Measurements from ENCODE around the gene ETV6. TPM values are rescaled to one million over a fixed set of nuclear protein-coding genes. Genes with fewer than 3 reads are reported as not detected.

The ETV6 gene
- total RNA-seq (2022) (80.6 and 89.1 TPM in 2 replicates), Bru-seq, nascent RNA (percentile 96 among the genes with signal in this experiment), BruChase-seq, experiment 1, labeled RNA remaining after a 6-hour chase (percentile 90 among the genes with signal in this experiment), BruChase-seq, experiment 2, labeled RNA remaining after a 2-hour chase (percentile 89 among the genes with signal in this experiment)
- long read RNA-seq, full-length matches to known transcripts, result 12 of 43 reads
- long read RNA-seq, partial matches to known transcripts, result 4 of 43 reads
- long read RNA-seq, other reads (novel, unspliced or antisense), result 27 of 43 reads

- CTCF ChIA-PET, result interaction anchor here (0.9 to 1.5 kb wide), 2 partner anchors 26 to 68 kb away, joined by 3 read pairs; no protein-coding TSS in a partner anchor
- Mint-ChIP-seq H3K4me3 (ENCODE audit: low read depth, unreplicated experiment) (peak within 1 kb of the TSS; percentile 84), H3K4me1 (ENCODE audit: low read depth, unreplicated experiment) (peaks cover 19% of the 10 kb centered on the region), H3K27me3 (ENCODE audit: unreplicated experiment) (no peaks in the 10 kb centered on the region), H3K9me3 (ENCODE audit: low read depth, unreplicated experiment) (no peaks in the 10 kb centered on the region), H3K27ac (ENCODE audit: unreplicated experiment) (peak within 1 kb of the TSS; percentile 97), H3K36me3 (ENCODE audit: insufficient read depth, unreplicated experiment) (peaks cover 52% of the 10 kb centered on the region)
- DNase-seq, result peak; percentile 79
- no TSS peak for BruUV-seq (replicated peaks)
- intact Hi-C loops (cut with micrococcal nuclease; ENCODE audit: unreplicated experiment), result loop anchor here (2.0 to 5.0 kb wide), 7 partner anchors 15 to 228 kb away; no protein-coding TSS in a partner anchor
- no peak for TF ChIP-seq CTCF (IDR thresholded peaks at IDR 0.05; ENCODE audit: unreplicated experiment)
Measured at GRCh38 chr12:11649413-11650285, at the start of gene ETV6. TSS of gene ETV6 (plus strand) at chr12:11649674. CDS start at chr12:11650128, 454 bp downstream.

- Mint-ChIP-seq H3K4me3 (ENCODE audit: low read depth, unreplicated experiment) (no peak overlapping the region), H3K36me3 (ENCODE audit: insufficient read depth, unreplicated experiment) (no peaks in the 10 kb centered on the region), H3K27ac (ENCODE audit: unreplicated experiment) (no peak overlapping the region), H3K27me3 (ENCODE audit: unreplicated experiment) (no peaks in the 10 kb centered on the region), H3K9me3 (ENCODE audit: low read depth, unreplicated experiment) (no peaks in the 10 kb centered on the region), H3K4me1 (ENCODE audit: low read depth, unreplicated experiment) (no peaks in the 10 kb centered on the region)
- TF ChIP-seq CTCF (IDR thresholded peaks at IDR 0.05; ENCODE audit: unreplicated experiment), result no peak
- no TSS peak for BruUV-seq (replicated peaks)
- DNase-seq, result no peak
- intact Hi-C loops (cut with micrococcal nuclease; ENCODE audit: unreplicated experiment), result no loop called here
- CTCF ChIA-PET, result no interaction called here
Measured at GRCh38 chr12:11600199-11600598, 49.3 kb upstream of the ETV6 start.

GRCh38 chr12:11601647-11602046 lies 47.8 kb upstream of the ETV6 start:
- no TSS peak for BruUV-seq (replicated peaks)
- Mint-ChIP-seq H3K36me3 (ENCODE audit: insufficient read depth, unreplicated experiment) (no peaks in the 10 kb centered on the region), H3K4me3 (ENCODE audit: low read depth, unreplicated experiment) (no peak overlapping the region), H3K27ac (ENCODE audit: unreplicated experiment) (no peak overlapping the region), H3K27me3 (ENCODE audit: unreplicated experiment) (no peaks in the 10 kb centered on the region), H3K4me1 (ENCODE audit: low read depth, unreplicated experiment) (no peaks in the 10 kb centered on the region), H3K9me3 (ENCODE audit: low read depth, unreplicated experiment) (no peaks in the 10 kb centered on the region)
- CTCF ChIA-PET, result no interaction called here
- DNase-seq, result no peak
- intact Hi-C loops (cut with micrococcal nuclease; ENCODE audit: unreplicated experiment), result no loop called here
- TF ChIP-seq CTCF (IDR thresholded peaks at IDR 0.05; ENCODE audit: unreplicated experiment), result no peak

- no peaks in the 10 kb centered on the region for H3K36me3 Mint-ChIP-seq (ENCODE audit: insufficient read depth, unreplicated experiment)
- no peaks in the 10 kb centered on the region for H3K27me3 Mint-ChIP-seq (ENCODE audit: unreplicated experiment)
- DNase-seq, result peak; percentile 11
- CTCF ChIA-PET, result no interaction called here
- no peak overlapping the region for H3K27ac Mint-ChIP-seq (ENCODE audit: unreplicated experiment)
- TF ChIP-seq CTCF (IDR thresholded peaks at IDR 0.05; ENCODE audit: unreplicated experiment), result no peak
- no TSS peak for BruUV-seq (replicated peaks)
- no peak overlapping the region for H3K4me3 Mint-ChIP-seq (ENCODE audit: low read depth, unreplicated experiment)
- intact Hi-C loops (cut with micrococcal nuclease; ENCODE audit: unreplicated experiment), result no loop called here
- no peaks in the 10 kb centered on the region for H3K9me3 Mint-ChIP-seq (ENCODE audit: low read depth, unreplicated experiment)
- H3K4me1 Mint-ChIP-seq (ENCODE audit: low read depth, unreplicated experiment), result no peaks in the 10 kb centered on the region
Measured at GRCh38 chr12:11607313-11608081, 42.0 kb upstream of the ETV6 start.

All from Calu3 (cell line).